CD4-positive, alpha-beta memory T cell (primary cell): ENCODE measurements around the gene RERE. TPM values are rescaled to one million over a fixed set of nuclear protein-coding genes. Genes with fewer than 3 reads are reported as not detected.

ENCODE experiments used
- CTCF ChIA-PET: fragments of 350-600 bp; sonication (Branson Sonifier 250); formaldehyde crosslinking; loops from one replicate; lab custom pipeline; 2021; ENCODE audit warnings: inconsistent platforms; ENCODE audit not compliant: partially characterized antibody; lab: Charles Lee
- POLR2A ChIA-PET: fragments of 350-600 bp; sonication (Branson Sonifier 250); formaldehyde crosslinking; loops from one replicate; lab custom pipeline; 2021; ENCODE audit not compliant: partially characterized antibody; lab: Charles Lee
- DNase-seq, 5 donors: peaks; one replicate each; pipeline versions ENCODE4 v3.0.0 to v3.0.0-alpha.2; 2020 to 2022; ENCODE audit warnings: mixed read lengths in 1 of 5
- H3K27ac ChIP-seq: one replicate; pipeline ENCODE4 v1.7.0; 2013; ENCODE audit warnings: low read depth, low read length
- H3K27me3 ChIP-seq: 2 replicates; pipeline ENCODE4 v1.7.0; 2013; ENCODE audit warnings: mild to moderate bottlenecking, low read length, moderate library complexity; ENCODE audit not compliant: insufficient read depth
- H3K36me3 ChIP-seq: 2 replicates; pipeline ENCODE4 v1.7.0; 2013; ENCODE audit warnings: mild to moderate bottlenecking, low read length, moderate library complexity; ENCODE audit not compliant: insufficient read depth
- H3K4me1 ChIP-seq: 2 replicates; pipeline ENCODE4 v1.7.0; 2013; ENCODE audit warnings: mild to moderate bottlenecking, low read length, moderate library complexity; ENCODE audit not compliant: insufficient read depth
- H3K4me3 ChIP-seq, 2 donors: one replicate each; pipeline ENCODE4 v1.7.0; 2013; ENCODE audit warnings: low read length in 2 of 2, mild to moderate bottlenecking in 1 of 2
- H3K9me3 ChIP-seq, 2 donors: one replicate each; pipeline ENCODE4 v1.7.0; 2013; ENCODE audit warnings: low read length in 2 of 2, control low read depth in 1 of 2; ENCODE audit not compliant: control insufficient read depth in 1 of 2
- H3K27ac Mint-ChIP-seq, 7 donors: one replicate each; pipeline ENCODE4 v1.8.0; 2020 to 2021; ENCODE audit warnings: mixed read lengths in 7 of 7, mild to moderate bottlenecking in 6 of 7, inconsistent platforms in 3 of 7, moderate library complexity in 3 of 7
- H3K27me3 Mint-ChIP-seq, 2 donors: one replicate each; pipeline ENCODE4 v1.8.0; 2020 to 2021; ENCODE audit warnings: mixed read lengths in 2 of 2
- H3K36me3 Mint-ChIP-seq, 2 donors: one replicate each; pipeline ENCODE4 v1.8.0; 2020 to 2021; ENCODE audit warnings: mixed read lengths in 2 of 2, inconsistent platforms in 1 of 2, mild to moderate bottlenecking in 1 of 2
- H3K4me1 Mint-ChIP-seq, 4 donors: one replicate each; pipeline ENCODE4 v1.8.0; 2020 to 2021; ENCODE audit warnings: mixed read lengths in 4 of 4, mild to moderate bottlenecking in 1 of 4
- H3K4me3 Mint-ChIP-seq, 8 donors: one replicate each; pipeline ENCODE4 v1.8.0; 2020 to 2021; ENCODE audit warnings: mixed read lengths in 8 of 8, mild to moderate bottlenecking in 7 of 8, moderate library complexity in 6 of 8, inconsistent platforms in 3 of 8
- H3K9me3 Mint-ChIP-seq, 8 donors: one replicate each; pipeline ENCODE4 v1.8.0; 2020 to 2021; ENCODE audit warnings: mixed read lengths in 8 of 8, mild to moderate bottlenecking in 5 of 8, inconsistent platforms in 3 of 8, moderate library complexity in 1 of 8
- intact Hi-C: fragments of 100-400 bp; cut with micrococcal nuclease; formaldehyde crosslinking; loops from one replicate; pipeline ENCODE4 v1.15.1; 2023
- polyA plus RNA-seq, 2 donors: library from polyadenylated mRNA; unstranded; fragments of 300-500 nt; fragmentation: Illumina TruSeq; gene quantifications; one replicate each; pipeline ENCODE4 v1.2.3, GENCODE V29; 2021
- total RNA-seq, 2 experiments: library from RNA; stranded (reverse); gene quantifications; one replicate each; pipeline ENCODE4 v1.2.3, GENCODE V29; 2021

The RERE gene
- total and polyA plus RNA-seq, 4 experiments from 2014 or later, result 0.38 to 117 (median 60.3) TPM

- peaks cover 78% of the 10 kb centered on the region for H3K4me1 ChIP-seq
- no peaks in the 10 kb centered on the region for H3K27me3 ChIP-seq
- H3K27me3 Mint-ChIP-seq, result no peaks in the 10 kb centered on the region
- intact Hi-C loops, result loop anchor here (5.0 kb wide), 1 partner anchor 41 kb away; no protein-coding TSS in a partner anchor
- DNase-seq, result peak in 4 of 5 donors; percentile 38 to 61 (median 46)
- peak overlapping the region; percentile 84 for H3K27ac ChIP-seq
- H3K4me3 Mint-ChIP-seq, result no peak overlapping the region
- H3K9me3 Mint-ChIP-seq, result no peaks in the 10 kb centered on the region
- peak overlapping the region; percentile 42 to 89 for H3K4me3 ChIP-seq
- H3K36me3 ChIP-seq, result no peaks in the 10 kb centered on the region
- H3K4me1 Mint-ChIP-seq, result peaks cover 39 to 41% (median 40%) of the 10 kb centered on the region in 4 donors
- H3K36me3 Mint-ChIP-seq, result peaks cover 7 to 11% of the 10 kb centered on the region in 2 donors
- H3K9me3 ChIP-seq, result no peaks in the 10 kb centered on the region
- H3K27ac Mint-ChIP-seq, result no peak overlapping the region
- CTCF ChIA-PET, result interaction anchor here (8.5 kb wide), 1 partner anchor 14 kb away, joined by 88 read pairs; no protein-coding TSS in a partner anchor
- POLR2A ChIA-PET, result interaction anchor here (1.1 to 7.0 kb wide), 9 partner anchors 8 to 105 kb away, joined by 3 to 60 read pairs (median 5); no protein-coding TSS in a partner anchor
Observed at GRCh38 chr1:8423269-8423691, 394.2 kb downstream of the RERE start.

GRCh38 chr1:8422510-8423268 is 394.8 kb downstream of the RERE start:
- ChIA-PET POLR2A (interaction anchor here (0.6 to 7.0 kb wide), 13 partner anchors 8 to 104 kb away, joined by 3 to 60 read pairs (median 4); no protein-coding TSS in a partner anchor), CTCF (interaction anchor here (1.5 to 8.5 kb wide), 2 partner anchors 8 to 14 kb away, joined by 7 to 88 read pairs; no protein-coding TSS in a partner anchor)
- Histone ChIP-seq H3K27ac (peak overlapping the region; percentile 84), H3K9me3 (no peaks in the 10 kb centered on the region), H3K36me3 (no peaks in the 10 kb centered on the region), H3K4me3 (peak overlapping the region; percentile 42 to 89), H3K4me1 (peaks cover 78% of the 10 kb centered on the region), H3K27me3 (no peaks in the 10 kb centered on the region)
- intact Hi-C loops, result loop anchor here (1.0 to 5.0 kb wide), 2 partner anchors 13 to 40 kb away; no protein-coding TSS in a partner anchor
- Mint-ChIP-seq H3K36me3 (peaks cover 12 to 15% of the 10 kb centered on the region in 2 donors), H3K27ac (no peak overlapping the region), H3K4me1 (peaks cover 34 to 40% (median 37%) of the 10 kb centered on the region in 4 donors), H3K4me3 (no peak overlapping the region), H3K9me3 (no peaks in the 10 kb centered on the region), H3K27me3 (no peaks in the 10 kb centered on the region)
- peak in 3 of 5 donors; percentile 26 to 28 (median 27) for DNase-seq

- Mint-ChIP-seq H3K4me1 (peaks cover 29 to 38% (median 33%) of the 10 kb centered on the region in 4 donors), H3K36me3 (peaks cover 19 to 21% of the 10 kb centered on the region in 2 donors), H3K9me3 (no peaks in the 10 kb centered on the region), H3K27ac (no peak overlapping the region), H3K4me3 (no peak overlapping the region), H3K27me3 (no peaks in the 10 kb centered on the region)
- Histone ChIP-seq H3K4me3 (peak overlapping the region; percentile 42 to 89), H3K4me1 (peaks cover 78% of the 10 kb centered on the region), H3K27ac (peak overlapping the region; percentile 84), H3K27me3 (no peaks in the 10 kb centered on the region), H3K36me3 (peaks cover 2% of the 10 kb centered on the region), H3K9me3 (no peaks in the 10 kb centered on the region)
- POLR2A ChIA-PET, result interaction anchor here (0.7 to 7.0 kb wide), 6 partner anchors 10 to 396 kb away, joined by 3 to 60 read pairs (median 8); partner anchors contain the start of gene RERE
- intact Hi-C loops, result loop anchor here (1.0 to 5.0 kb wide), 2 partner anchors 12 to 39 kb away; no protein-coding TSS in a partner anchor
- DNase-seq, result no peak
- CTCF ChIA-PET, result interaction anchor here (1.5 to 8.5 kb wide), 2 partner anchors 9 to 13 kb away, joined by 7 to 88 read pairs; no protein-coding TSS in a partner anchor
Observed at GRCh38 chr1:8421721-8422120, 395.7 kb downstream of the RERE start.

GRCh38 chr1:8420318-8420717 is 397.1 kb downstream of the RERE start:
- H3K4me3 ChIP-seq, result peak overlapping the region; percentile 42 to 44
- H3K9me3 ChIP-seq, result no peaks in the 10 kb centered on the region
- Mint-ChIP-seq H3K27me3 (no peaks in the 10 kb centered on the region), H3K4me3 (no peak overlapping the region), H3K9me3 (no peaks in the 10 kb centered on the region), H3K36me3 (peaks cover 29 to 31% of the 10 kb centered on the region in 2 donors), H3K4me1 (peaks cover 28 to 36% (median 31%) of the 10 kb centered on the region in 4 donors), H3K27ac (no peak overlapping the region)
- peaks cover 5% of the 10 kb centered on the region for H3K36me3 ChIP-seq
- ChIA-PET POLR2A (interaction anchor here (0.7 to 7.0 kb wide), 6 partner anchors 11 to 457 kb away, joined by 3 to 60 read pairs (median 4); no protein-coding TSS in a partner anchor), CTCF (interaction anchor here (1.4 to 8.5 kb wide), 6 partner anchors 9 to 106 kb away, joined by 3 to 88 read pairs (median 4); no protein-coding TSS in a partner anchor)
- no peaks in the 10 kb centered on the region for H3K27me3 ChIP-seq
- intact Hi-C loops, result loop anchor here (5.0 kb wide), 1 partner anchor 38 kb away; no protein-coding TSS in a partner anchor
- H3K27ac ChIP-seq, result peak overlapping the region; percentile 84
- no peak for DNase-seq
- peaks cover 75% of the 10 kb centered on the region for H3K4me1 ChIP-seq

GRCh38 chr1:8419861-8420260 is 397.6 kb downstream of the RERE start:
- Histone ChIP-seq H3K4me1 (peaks cover 75% of the 10 kb centered on the region), H3K27me3 (no peaks in the 10 kb centered on the region), H3K4me3 (peak overlapping the region in 1 of 2 donors; percentile 22), H3K9me3 (no peaks in the 10 kb centered on the region), H3K36me3 (peaks cover 5% of the 10 kb centered on the region), H3K27ac (no peak overlapping the region)
- ChIA-PET CTCF (interaction anchor here (1.4 to 8.5 kb wide), 7 partner anchors 9 to 106 kb away, joined by 3 to 88 read pairs (median 5); no protein-coding TSS in a partner anchor), POLR2A (interaction anchor here (0.7 to 7.0 kb wide), 6 partner anchors 10 to 458 kb away, joined by 3 to 60 read pairs (median 4); no protein-coding TSS in a partner anchor)
- Mint-ChIP-seq H3K27ac (peak overlapping the region in 2 of 7 donors; percentile 43 to 77), H3K9me3 (no peaks in the 10 kb centered on the region), H3K27me3 (no peaks in the 10 kb centered on the region), H3K4me1 (peaks cover 26 to 34% (median 30%) of the 10 kb centered on the region in 4 donors), H3K36me3 (peaks cover 32 to 34% of the 10 kb centered on the region in 2 donors), H3K4me3 (no peak overlapping the region)
- intact Hi-C loops, result loop anchor here (5.0 kb wide), 1 partner anchor 38 kb away; no protein-coding TSS in a partner anchor
- no peak for DNase-seq

GRCh38 chr1:8419172-8419571 is 398.3 kb downstream of the RERE start:
- intact Hi-C loops, result no loop called here
- H3K4me1 Mint-ChIP-seq, result peaks cover 19 to 28% (median 26%) of the 10 kb centered on the region in 4 donors
- H3K36me3 ChIP-seq, result peaks cover 5% of the 10 kb centered on the region

More at GRCh38 chr1:8419172-8419571, 398.3 kb downstream of the RERE start:
- peaks cover 31 to 38% of the 10 kb centered on the region in 2 donors for H3K36me3 Mint-ChIP-seq
- no peaks in the 10 kb centered on the region for H3K9me3 ChIP-seq
- H3K4me3 Mint-ChIP-seq, result no peak overlapping the region
- H3K27me3 Mint-ChIP-seq, result no peaks in the 10 kb centered on the region
- H3K4me1 ChIP-seq, result peaks cover 71% of the 10 kb centered on the region
- H3K4me3 ChIP-seq, result peak overlapping the region; percentile 5 to 22
- ChIA-PET POLR2A (interaction anchor here (1.2 to 7.0 kb wide), 4 partner anchors 9 to 106 kb away, joined by 3 to 60 read pairs (median 31); no protein-coding TSS in a partner anchor), CTCF (interaction anchor here (0.8 to 8.5 kb wide), 8 partner anchors 10 to 107 kb away, joined by 3 to 88 read pairs (median 4); no protein-coding TSS in a partner anchor)
- no peak overlapping the region for H3K27ac ChIP-seq
- no peaks in the 10 kb centered on the region for H3K9me3 Mint-ChIP-seq
- H3K27ac Mint-ChIP-seq, result peak overlapping the region in 3 of 7 donors; percentile 43 to 77 (median 49)
- H3K27me3 ChIP-seq, result no peaks in the 10 kb centered on the region
- no peak for DNase-seq
